Thyroid gland (tissue), 4 donors: Measurements from ENCODE around the gene MYL5.
"Not testable (repeated sequence)": the region's sequence is repeated elsewhere in the genome, so short reads cannot be mapped to it uniquely, and the experiment has no call there.

ENCODE experiments used
- POLR2A ChIP-seq, 2 donors: fragments of 450-650 bp; IDR thresholded peaks; one replicate each; pipeline ENCODE4 v1.6.1; 2017; ENCODE audit warnings: antibody characterized with exemption in 2 of 2, mild to moderate bottlenecking in 2 of 2, moderate library complexity in 1 of 2
- TF ChIP-seq, protein P1 (sequence below), 6 experiments: fragments of 200-600 bp in 3 of 6; fragments of 450-650 bp in 3 of 6; sonication (generic) in 3 of 6; IDR thresholded peaks; one replicate each; pipeline ENCODE4 v1.5.1; 2016 to 2019; ENCODE audit warnings: antibody characterized with exemption in 6 of 6, mild to moderate bottlenecking in 2 of 6, inconsistent platforms in 1 of 6, moderate library complexity in 1 of 6

DNA sequence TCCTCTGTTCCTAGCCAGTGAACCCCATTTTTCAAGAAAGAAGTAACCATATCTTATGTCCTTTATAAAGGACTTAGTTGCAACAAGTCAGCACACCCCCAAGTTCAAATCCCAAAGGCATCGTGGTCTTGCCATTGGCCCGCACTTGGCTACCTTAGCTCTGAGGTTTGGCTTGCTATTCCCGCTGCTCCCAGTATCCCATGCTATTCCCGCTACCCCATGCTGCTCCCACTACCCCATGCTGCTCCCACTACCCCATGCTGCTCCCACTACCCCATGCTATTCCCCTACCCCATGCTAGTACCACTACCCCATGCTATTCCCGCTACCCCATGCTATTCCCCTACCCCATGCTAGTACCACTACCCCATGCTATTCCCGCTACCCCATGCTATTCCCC is 6.1 kb upstream of the MYL5 start:
- TF ChIP-seq, protein P1, sequence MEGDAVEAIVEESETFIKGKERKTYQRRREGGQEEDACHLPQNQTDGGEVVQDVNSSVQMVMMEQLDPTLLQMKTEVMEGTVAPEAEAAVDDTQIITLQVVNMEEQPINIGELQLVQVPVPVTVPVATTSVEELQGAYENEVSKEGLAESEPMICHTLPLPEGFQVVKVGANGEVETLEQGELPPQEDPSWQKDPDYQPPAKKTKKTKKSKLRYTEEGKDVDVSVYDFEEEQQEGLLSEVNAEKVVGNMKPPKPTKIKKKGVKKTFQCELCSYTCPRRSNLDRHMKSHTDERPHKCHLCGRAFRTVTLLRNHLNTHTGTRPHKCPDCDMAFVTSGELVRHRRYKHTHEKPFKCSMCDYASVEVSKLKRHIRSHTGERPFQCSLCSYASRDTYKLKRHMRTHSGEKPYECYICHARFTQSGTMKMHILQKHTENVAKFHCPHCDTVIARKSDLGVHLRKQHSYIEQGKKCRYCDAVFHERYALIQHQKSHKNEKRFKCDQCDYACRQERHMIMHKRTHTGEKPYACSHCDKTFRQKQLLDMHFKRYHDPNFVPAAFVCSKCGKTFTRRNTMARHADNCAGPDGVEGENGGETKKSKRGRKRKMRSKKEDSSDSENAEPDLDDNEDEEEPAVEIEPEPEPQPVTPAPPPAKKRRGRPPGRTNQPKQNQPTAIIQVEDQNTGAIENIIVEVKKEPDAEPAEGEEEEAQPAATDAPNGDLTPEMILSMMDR (IDR thresholded peaks at IDR 0.05), result not testable (repeated sequence)
- not testable (repeated sequence) for TF ChIP-seq POLR2A (IDR thresholded peaks at IDR 0.05)
